HL-60/S4 treated with retinoic acid at 250 ng/mL for 4 days and 3 days (cell line): ENCODE data around the gene CAMSAP1.
"Not testable (repeated sequence)": the region's sequence is repeated elsewhere in the genome, so short reads cannot be mapped to it uniquely, and the experiment has no call there.

Experiments
- in situ Hi-C: fragments of 300-500 bp; cut with MboI; formaldehyde crosslinking; loops from 2 replicates; pipeline ENCODE4 v1.7.0; 2022; ENCODE audit warnings: low sequenced_read_pairs

CAMSAP1 gene

GRCh38 chr9:135907431-135908092 is at the start of gene CAMSAP1:
TSS of gene CAMSAP1 (minus strand) at chr9:135907546. CDS start at chr9:135907159, 387 bp downstream.
- in situ Hi-C loops: no loop called here

- in situ Hi-C loops: no loop called here
These were observed 49.4 kb upstream of the CAMSAP1 start for GRCh38 chr9:135956802-135957174.

GRCh38 chr9:135955934-135956801 is 48.8 kb upstream of the CAMSAP1 start:
- in situ Hi-C loops: no loop called here

DNA sequence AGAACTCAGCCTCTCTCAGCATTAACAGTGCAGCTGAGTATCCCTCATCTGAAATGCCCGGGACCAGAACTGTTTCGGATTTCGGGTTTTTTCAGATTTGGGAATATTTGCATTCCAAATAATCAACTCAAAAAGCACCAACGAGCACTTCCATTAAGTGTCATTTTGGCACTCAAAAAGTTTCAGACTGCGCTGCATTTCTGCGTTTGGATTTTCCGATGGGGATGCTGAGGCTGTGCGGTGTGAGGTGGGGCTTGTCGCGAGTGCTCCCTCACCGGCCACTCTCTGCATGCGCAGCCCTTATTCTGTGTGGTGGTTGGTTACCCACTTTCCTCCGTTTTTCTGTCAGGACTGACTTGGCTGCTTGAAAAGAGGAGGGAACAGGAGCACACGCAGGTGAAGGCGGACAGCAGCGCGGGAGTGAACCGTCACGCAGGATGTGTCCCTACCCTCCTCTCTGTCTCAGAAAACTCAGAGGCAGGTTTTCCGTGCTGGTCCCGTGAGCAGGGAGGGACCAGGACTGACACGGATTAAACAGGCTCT is 45.4 kb upstream of the CAMSAP1 start:
- in situ Hi-C loops: no loop called here

DNA sequence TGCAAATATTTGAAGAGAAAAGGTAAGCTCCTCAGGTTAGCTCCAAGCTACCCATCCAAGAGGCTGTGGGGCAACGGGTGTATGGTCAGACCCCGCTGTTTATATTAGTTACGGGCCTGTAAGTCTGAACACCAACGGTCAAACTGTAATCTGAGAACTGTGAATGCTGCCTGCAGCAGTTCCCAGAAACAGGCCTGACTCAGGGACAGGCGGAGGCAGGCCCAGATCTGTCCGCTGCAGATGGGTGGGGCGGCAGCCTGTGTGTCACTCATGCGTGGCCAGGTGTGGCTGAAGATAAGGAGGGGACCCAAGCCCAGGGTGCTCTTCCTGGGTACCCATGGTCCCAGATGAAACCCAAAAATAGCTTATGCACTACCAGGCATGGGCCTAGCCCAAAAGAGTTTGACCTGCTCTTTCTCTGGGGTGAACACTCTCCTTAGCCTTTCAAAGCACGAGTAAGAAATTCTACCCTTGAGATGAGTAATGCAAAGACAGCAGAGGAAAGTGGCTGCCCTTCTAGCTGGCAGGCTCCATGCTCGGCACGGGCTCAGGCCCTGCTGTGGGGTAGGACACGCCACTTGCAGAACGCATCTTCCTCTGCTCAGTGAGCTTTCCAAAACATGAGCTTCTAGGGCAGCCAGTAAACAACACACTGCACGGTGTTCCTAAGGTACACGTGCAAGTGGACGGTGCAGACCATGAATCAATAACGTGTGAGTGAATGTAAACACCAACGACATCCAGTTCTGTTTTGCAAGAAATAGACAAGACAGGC is 44.7 kb upstream of the CAMSAP1 start:
- in situ Hi-C loops: no loop called here

DNA sequence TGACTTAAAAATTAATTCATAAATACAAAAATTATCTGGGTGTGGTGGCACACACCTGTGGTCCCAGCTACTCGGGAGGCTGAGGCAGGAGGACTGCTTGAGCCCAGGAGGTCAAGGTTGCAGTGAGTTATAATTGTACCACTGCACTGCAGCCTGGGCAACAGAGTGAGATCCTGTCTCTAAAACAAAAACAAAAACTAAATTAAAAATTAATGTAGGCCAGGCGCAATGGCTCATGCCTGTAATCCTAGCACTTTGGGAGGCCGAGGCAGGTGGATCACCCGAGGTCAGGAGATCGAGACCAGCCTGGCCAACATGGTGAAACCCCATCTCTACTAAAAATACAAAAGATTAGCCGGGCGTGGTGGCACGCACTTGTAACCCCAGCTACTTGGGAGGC is 44.0 kb upstream of the CAMSAP1 start:
- in situ Hi-C loops: not testable (repeated sequence)

DNA sequence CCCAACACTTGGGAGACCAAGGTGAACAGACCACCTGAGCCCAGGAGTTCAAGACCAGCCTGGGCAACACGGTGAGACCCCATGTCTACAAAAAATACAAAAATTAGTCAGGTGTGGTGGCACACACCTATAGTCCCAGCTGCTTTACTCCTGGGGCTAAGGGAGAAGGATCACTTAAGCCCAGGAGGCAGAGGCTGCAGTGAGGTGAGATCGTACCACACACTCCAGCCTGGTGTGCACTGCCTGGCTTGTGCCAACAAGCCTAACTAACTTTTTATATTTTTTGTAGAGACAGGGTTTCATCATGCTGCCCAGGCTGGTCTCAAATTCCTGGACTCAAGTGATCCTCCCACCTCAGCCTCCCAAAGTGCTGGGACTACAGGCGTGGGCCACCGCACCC is 43.5 kb upstream of the CAMSAP1 start:
- in situ Hi-C loops: not testable (repeated sequence)

GRCh38 chr9:135950135-135950682 is 42.9 kb upstream of the CAMSAP1 start:
- in situ Hi-C loops: no loop called here

GRCh38 chr9:135949501-135950134 is 42.3 kb upstream of the CAMSAP1 start:
- in situ Hi-C loops: no loop called here

- in situ Hi-C loops: no loop called here
These were observed 41.6 kb upstream of the CAMSAP1 start for GRCh38 chr9:135948968-135949367.

GRCh38 chr9:135948446-135948845 is 41.1 kb upstream of the CAMSAP1 start:
- in situ Hi-C loops: no loop called here

- in situ Hi-C loops: no loop called here
These were observed 40.2 kb upstream of the CAMSAP1 start for GRCh38 chr9:135947582-135947981.

DNA sequence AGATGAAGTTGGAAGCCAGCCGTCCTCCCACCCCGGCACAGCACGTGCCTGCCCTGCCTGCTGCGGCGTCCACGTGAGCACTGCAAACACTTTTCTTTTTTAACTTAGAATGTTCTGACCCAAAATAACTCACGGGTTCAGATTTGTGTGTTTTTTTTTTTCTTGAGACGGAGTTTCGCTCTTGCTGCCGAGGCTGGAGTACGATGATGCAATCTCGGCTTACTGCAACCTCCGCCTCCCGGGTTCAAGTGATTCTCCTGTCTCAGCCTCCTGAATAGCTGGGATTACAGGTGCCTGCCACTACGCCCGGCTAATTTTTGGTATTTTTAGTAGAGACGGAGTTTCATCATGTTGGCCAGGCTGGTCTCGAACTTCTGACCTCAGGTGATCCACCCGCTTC is 39.8 kb upstream of the CAMSAP1 start:
- in situ Hi-C loops: not testable (repeated sequence)

- in situ Hi-C loops: no loop called here
These were observed 39.1 kb upstream of the CAMSAP1 start for GRCh38 chr9:135946392-135946994.

GRCh38 chr9:135945969-135946368 is 38.6 kb upstream of the CAMSAP1 start:
- in situ Hi-C loops: no loop called here

- in situ Hi-C loops: no loop called here
These were observed 37.3 kb upstream of the CAMSAP1 start for GRCh38 chr9:135944444-135945252.

DNA sequence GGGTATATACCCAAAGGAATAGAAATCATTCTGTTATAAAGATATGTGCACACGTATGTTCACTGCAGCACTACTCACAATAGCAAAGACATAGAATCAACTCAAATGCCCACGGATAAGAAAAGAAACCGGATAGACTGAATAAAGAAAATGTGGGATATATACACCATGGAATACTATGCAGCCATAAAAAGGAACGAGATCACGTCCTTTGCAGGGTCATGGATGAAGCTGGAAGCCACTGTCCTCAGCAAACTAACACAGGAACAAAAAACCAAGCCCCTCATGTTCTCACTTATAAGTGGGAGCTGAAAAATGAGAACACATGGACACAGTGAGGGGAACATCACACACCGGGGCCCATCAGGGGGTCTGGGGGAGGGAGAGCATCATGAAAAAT is 36.3 kb upstream of the CAMSAP1 start:
- in situ Hi-C loops: not testable (repeated sequence)

DNA sequence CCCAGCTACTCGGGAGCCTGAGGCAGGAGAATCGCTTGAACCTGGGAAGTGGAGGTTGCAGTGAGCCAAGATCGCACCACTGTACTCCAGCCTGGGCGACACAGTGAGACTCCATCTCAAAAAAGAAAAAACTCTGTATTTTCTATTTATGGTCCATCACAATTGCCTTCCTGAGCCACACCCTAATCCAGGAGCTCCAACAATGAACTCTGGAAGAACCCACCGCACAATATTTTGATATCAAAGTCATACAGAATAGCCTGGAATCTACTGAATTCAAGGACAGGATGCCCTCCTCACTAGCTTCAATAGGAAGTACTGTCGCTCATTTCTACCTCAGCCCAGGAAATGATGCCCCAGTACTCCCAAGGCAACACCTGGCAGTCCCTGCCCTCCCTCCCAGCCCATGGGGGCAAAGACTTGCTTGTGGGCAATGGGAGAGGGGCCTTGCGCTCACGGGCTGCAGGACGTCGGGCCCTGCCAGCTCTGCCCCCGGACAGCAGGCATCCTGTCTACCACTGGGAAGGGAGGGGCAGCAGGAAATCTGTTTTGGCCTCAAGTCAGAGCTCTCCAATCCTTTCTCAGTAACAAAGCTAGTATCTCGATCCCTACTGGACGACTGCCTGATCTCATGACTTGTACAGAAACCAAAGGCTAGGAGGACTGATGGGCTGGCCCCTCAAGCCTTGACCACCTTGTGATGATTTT is 34.1 kb upstream of the CAMSAP1 start:
- in situ Hi-C loops: no loop called here
